ENCODE data around the gene STOX2.

The STOX2 gene

GRCh38 chr4:183988874-183989273, 83.8 kb downstream of the STOX2 start:
- Histone ChIP-seq H3K27ac (no peak overlapping the region), H4K20me1 (ENCODE audit: insufficient read depth) (no peaks in the 10 kb centered on the region), H3K79me2 (ENCODE audit: insufficient read depth, low read depth) (no peaks in the 10 kb centered on the region), H3K27me3 (ENCODE audit: insufficient read depth, low read depth) (no peaks in the 10 kb centered on the region), H2AFZ (ENCODE audit: low read depth) (no peak overlapping the region), H3K36me3 (ENCODE audit: insufficient read depth) (no peaks in the 10 kb centered on the region), H3K4me1 (ENCODE audit: low read depth, poor library complexity, severe bottlenecking) (no peaks in the 10 kb centered on the region), H3K4me3 (IDR thresholded peaks at IDR 0.05; ENCODE audit: insufficient read depth, low read depth, low read length) (no peak overlapping the region), H3K4me2 (no peak overlapping the region), H3K9ac (no peak overlapping the region)
- TF ChIP-seq CTCF (conservative IDR thresholded peaks at IDR 0.05; ENCODE audit: low read depth, low read length) = no peak

- H3K27ac ChIP-seq = no peak overlapping the region
- no peak overlapping the region for H3K4me2 ChIP-seq
- no peaks in the 10 kb centered on the region for H3K27me3 ChIP-seq (ENCODE audit: insufficient read depth, low read depth)
These were observed 84.4 kb downstream of the STOX2 start for GRCh38 chr4:183989461-183989860.

GRCh38 chr4:183989931-183990330, 84.8 kb downstream of the STOX2 start:
- Histone ChIP-seq H3K27me3 (ENCODE audit: insufficient read depth, low read depth) (no peaks in the 10 kb centered on the region), H3K9ac (no peak overlapping the region), H3K4me1 (ENCODE audit: low read depth, poor library complexity, severe bottlenecking) (no peaks in the 10 kb centered on the region), H3K79me2 (ENCODE audit: insufficient read depth, low read depth) (no peaks in the 10 kb centered on the region), H2AFZ (ENCODE audit: low read depth) (no peak overlapping the region), H4K20me1 (ENCODE audit: insufficient read depth) (no peaks in the 10 kb centered on the region), H3K4me2 (no peak overlapping the region), H3K27ac (no peak overlapping the region), H3K4me3 (IDR thresholded peaks at IDR 0.05; ENCODE audit: insufficient read depth, low read depth, low read length) (no peak overlapping the region), H3K36me3 (ENCODE audit: insufficient read depth) (no peaks in the 10 kb centered on the region)
- TF ChIP-seq CTCF (conservative IDR thresholded peaks at IDR 0.05; ENCODE audit: low read depth, low read length) = no peak

More at GRCh38 chr4:183989461-183989860, 84.4 kb downstream of the STOX2 start:
- no peak for TF ChIP-seq CTCF (conservative IDR thresholded peaks at IDR 0.05; ENCODE audit: low read depth, low read length)
- no peak overlapping the region for H3K4me3 ChIP-seq (IDR thresholded peaks at IDR 0.05; ENCODE audit: insufficient read depth, low read depth, low read length)
- H2AFZ ChIP-seq (ENCODE audit: low read depth) = no peak overlapping the region
- no peaks in the 10 kb centered on the region for H3K36me3 ChIP-seq (ENCODE audit: insufficient read depth)
- H3K4me1 ChIP-seq (ENCODE audit: low read depth, poor library complexity, severe bottlenecking) = no peaks in the 10 kb centered on the region
- H3K9ac ChIP-seq = no peak overlapping the region
- no peaks in the 10 kb centered on the region for H4K20me1 ChIP-seq (ENCODE audit: insufficient read depth)
- H3K79me2 ChIP-seq (ENCODE audit: insufficient read depth, low read depth) = no peaks in the 10 kb centered on the region

- Histone ChIP-seq H4K20me1 (ENCODE audit: insufficient read depth) (no peaks in the 10 kb centered on the region), H3K27ac (no peak overlapping the region), H3K27me3 (ENCODE audit: insufficient read depth, low read depth) (no peaks in the 10 kb centered on the region), H3K4me3 (IDR thresholded peaks at IDR 0.05; ENCODE audit: insufficient read depth, low read depth, low read length) (no peak overlapping the region), H2AFZ (ENCODE audit: low read depth) (no peak overlapping the region), H3K4me1 (ENCODE audit: low read depth, poor library complexity, severe bottlenecking) (no peaks in the 10 kb centered on the region), H3K36me3 (ENCODE audit: insufficient read depth) (no peaks in the 10 kb centered on the region), H3K4me2 (no peak overlapping the region), H3K79me2 (ENCODE audit: insufficient read depth, low read depth) (no peaks in the 10 kb centered on the region), H3K9ac (no peak overlapping the region)
- no peak for TF ChIP-seq CTCF (conservative IDR thresholded peaks at IDR 0.05; ENCODE audit: low read depth, low read length)
These were observed 88.6 kb downstream of the STOX2 start for GRCh38 chr4:183993676-183994075.

Measured in KMS-11 (cell line).